GM23338 (cell line): ENCODE measurements around the gene THAP9. TPM values are rescaled to one million over a fixed set of nuclear protein-coding genes. Genes with fewer than 3 reads are reported as not detected.

Experiments used
- ATAC-seq: fragments of 200-7000 bp; cut with Tn5 transposase; 3 replicates; pipeline ENCODE4 v1.9.1; 2020
- DNase-seq: peaks from one replicate; pipeline ENCODE4 v3.0.0-alpha.2; 2015; ENCODE audit warnings: low spot score
- H2AFZ ChIP-seq: fragments of 200-600 bp; sonication (generic); 2 replicates; pipeline ENCODE4 v1.8.0; 2016; ENCODE audit warnings: antibody characterized with exemption, mild to moderate bottlenecking, moderate library complexity
- H3F3A ChIP-seq: fragments of 200-600 bp; sonication (generic); replicated peaks from 2 replicates; pipeline ENCODE4 v1.8.0; 2017; ENCODE audit warnings: antibody characterized with exemption, mixed run types, low read depth
- H3K27ac ChIP-seq: fragments of 200-600 bp; sonication (generic); 2 replicates; pipeline ENCODE4 v1.6.1; 2016; ENCODE audit warnings: low read depth
- H3K27me3 ChIP-seq: fragments of 200-600 bp; sonication (generic); 2 replicates; pipeline ENCODE4 v1.8.0; 2016; ENCODE audit warnings: mild to moderate bottlenecking, mixed run types, moderate library complexity; ENCODE audit not compliant: insufficient read depth
- H3K36me3 ChIP-seq: fragments of 200-600 bp; sonication (generic); 2 replicates; pipeline ENCODE4 v1.8.0; 2016; ENCODE audit warnings: mild to moderate bottlenecking; ENCODE audit not compliant: insufficient read depth
- H3K4me1 ChIP-seq: fragments of 200-600 bp; sonication (generic); 2 replicates; pipeline ENCODE4 v1.8.0; 2016; ENCODE audit warnings: mild to moderate bottlenecking, moderate library complexity; ENCODE audit not compliant: insufficient read depth
- H3K4me2 ChIP-seq: fragments of 200-600 bp; sonication (generic); 2 replicates; pipeline ENCODE4 v1.7.1; 2017; ENCODE audit warnings: mixed run types
- H3K4me3 ChIP-seq: fragments of 200-600 bp; sonication (generic); 2 replicates; pipeline ENCODE4 v1.6.1; 2016; ENCODE audit warnings: mixed run types
- H3K79me2 ChIP-seq: fragments of 200-600 bp; sonication (generic); replicated peaks from 2 replicates; pipeline ENCODE4 v1.8.0; 2017; ENCODE audit warnings: mild to moderate bottlenecking; ENCODE audit not compliant: insufficient read depth
- H3K9me2 ChIP-seq: fragments of 200-600 bp; sonication (generic); 2 replicates; pipeline ENCODE4 v1.8.0; 2017; ENCODE audit not compliant: insufficient read depth
- H4K20me1 ChIP-seq: fragments of 200-600 bp; sonication (generic); replicated peaks from 2 replicates; pipeline ENCODE4 v1.8.0; 2017; ENCODE audit warnings: mild to moderate bottlenecking; ENCODE audit not compliant: insufficient read depth
- H3K27ac Mint-ChIP-seq: 2 replicates; pipeline ENCODE4 v1.8.0; 2020; ENCODE audit warnings: inconsistent platforms, mild to moderate bottlenecking, moderate library complexity, mixed read lengths
- H3K27me3 Mint-ChIP-seq: 3 replicates; pipeline ENCODE4 v1.8.0; 2022; ENCODE audit warnings: low read depth, mild to moderate bottlenecking, moderate library complexity, mixed read lengths, inconsistent platforms; ENCODE audit not compliant: insufficient read depth, poor library complexity
- H3K36me3 Mint-ChIP-seq: 3 replicates; pipeline ENCODE4 v1.8.0; 2021; ENCODE audit warnings: low read depth, mild to moderate bottlenecking, inconsistent platforms, moderate library complexity, mixed read lengths
- H3K4me1 Mint-ChIP-seq: 3 replicates; pipeline ENCODE4 v1.8.0; 2020; ENCODE audit warnings: mild to moderate bottlenecking, inconsistent platforms, mixed read lengths
- H3K4me3 Mint-ChIP-seq: 3 replicates; pipeline ENCODE4 v1.8.0; 2021; ENCODE audit warnings: moderate library complexity, mild to moderate bottlenecking, inconsistent platforms, mixed read lengths
- H3K9me3 Mint-ChIP-seq: 3 replicates; pipeline ENCODE4 v1.8.0; 2020; ENCODE audit warnings: moderate library complexity, mild to moderate bottlenecking, inconsistent platforms, mixed read lengths
- EZH2phosphoT487 ChIP-seq: fragments of 200-600 bp; sonication (generic); IDR thresholded peaks from one replicate; pipeline ENCODE4 v1.8.1; 2018; ENCODE audit warnings: antibody characterized with exemption; ENCODE audit not compliant: unreplicated experiment
- JUNB ChIP-seq: IDR thresholded peaks from one replicate; pipeline ENCODE4 v1.6.1; 2016; ENCODE audit warnings: antibody characterized with exemption; ENCODE audit not compliant: unreplicated experiment
- NANOG ChIP-seq: IDR thresholded peaks from 2 replicates; pipeline ENCODE4 v1.6.1; 2016; ENCODE audit warnings: antibody characterized with exemption, borderline replicate concordance
- STAT1 ChIP-seq: IDR thresholded peaks from one replicate; pipeline ENCODE4 v1.6.1; 2016; ENCODE audit warnings: antibody characterized with exemption; ENCODE audit not compliant: unreplicated experiment
- polyA plus RNA-seq: library from polyadenylated mRNA; unstranded; fragments of >200 nt; fragmentation: Nextera tagmentation; extraction: Ambion mirVana; gene quantifications from 2 replicates; pipeline ENCODE4 v1.2.1, GENCODE V29; 2016
- total RNA-seq: library from RNA; depleted of rRNA; stranded (reverse); fragments of >200 nt; shearing (Covaris generic); gene quantifications from 2 replicates; pipeline ENCODE4 v1.2.3, GENCODE V29; 2014
- TF ChIP-seq, protein P1 (sequence below), 2 experiments: fragments of 200-600 bp in 1 of 2; sonication (generic) in 1 of 2; conservative IDR thresholded peaks; 2 replicates each; pipeline versions ENCODE4 v1.5.1 to v1.6.1; 2016 to 2017; ENCODE audit warnings: antibody characterized with exemption in 2 of 2, low read depth in 2 of 2, mild to moderate bottlenecking in 2 of 2, moderate library complexity in 1 of 2
- TF ChIP-seq, protein P2 (sequence below): IDR thresholded peaks from one replicate; pipeline ENCODE4 v1.6.1; 2018; ENCODE audit warnings: antibody characterized with exemption; ENCODE audit not compliant: unreplicated experiment

THAP9 gene
- total and polyA plus RNA-seq, 2 experiments from 2014 or later, result 8.7 to 22.3 TPM

DNA sequence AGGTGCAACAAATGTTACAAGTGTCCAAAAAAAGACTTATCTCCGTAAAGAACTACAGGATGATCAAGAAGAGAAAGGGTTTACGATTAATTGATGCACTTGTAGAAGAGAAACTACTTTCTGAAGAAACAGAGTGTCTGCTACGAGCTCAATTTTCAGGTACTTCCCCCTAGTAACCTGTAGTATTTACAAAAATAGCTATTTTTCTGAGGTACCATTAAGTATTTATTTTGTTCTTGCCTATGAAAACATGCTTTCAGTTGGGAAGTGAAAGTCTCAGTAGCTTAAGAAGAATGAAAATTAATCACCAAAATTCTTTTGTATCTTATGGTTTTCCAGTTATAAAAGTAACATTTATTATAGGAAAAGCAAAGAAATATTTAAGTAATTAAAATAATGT, 5.9 kb downstream of the THAP9 start (continued):
- TF ChIP-seq, protein P1, sequence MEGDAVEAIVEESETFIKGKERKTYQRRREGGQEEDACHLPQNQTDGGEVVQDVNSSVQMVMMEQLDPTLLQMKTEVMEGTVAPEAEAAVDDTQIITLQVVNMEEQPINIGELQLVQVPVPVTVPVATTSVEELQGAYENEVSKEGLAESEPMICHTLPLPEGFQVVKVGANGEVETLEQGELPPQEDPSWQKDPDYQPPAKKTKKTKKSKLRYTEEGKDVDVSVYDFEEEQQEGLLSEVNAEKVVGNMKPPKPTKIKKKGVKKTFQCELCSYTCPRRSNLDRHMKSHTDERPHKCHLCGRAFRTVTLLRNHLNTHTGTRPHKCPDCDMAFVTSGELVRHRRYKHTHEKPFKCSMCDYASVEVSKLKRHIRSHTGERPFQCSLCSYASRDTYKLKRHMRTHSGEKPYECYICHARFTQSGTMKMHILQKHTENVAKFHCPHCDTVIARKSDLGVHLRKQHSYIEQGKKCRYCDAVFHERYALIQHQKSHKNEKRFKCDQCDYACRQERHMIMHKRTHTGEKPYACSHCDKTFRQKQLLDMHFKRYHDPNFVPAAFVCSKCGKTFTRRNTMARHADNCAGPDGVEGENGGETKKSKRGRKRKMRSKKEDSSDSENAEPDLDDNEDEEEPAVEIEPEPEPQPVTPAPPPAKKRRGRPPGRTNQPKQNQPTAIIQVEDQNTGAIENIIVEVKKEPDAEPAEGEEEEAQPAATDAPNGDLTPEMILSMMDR (conservative IDR thresholded peaks at IDR 0.05; ENCODE audit: low read depth in 2 of 2), result no peak
- TF ChIP-seq EZH2phosphoT487 (no peak), NANOG (no peak), STAT1 (no peak)

DNA sequence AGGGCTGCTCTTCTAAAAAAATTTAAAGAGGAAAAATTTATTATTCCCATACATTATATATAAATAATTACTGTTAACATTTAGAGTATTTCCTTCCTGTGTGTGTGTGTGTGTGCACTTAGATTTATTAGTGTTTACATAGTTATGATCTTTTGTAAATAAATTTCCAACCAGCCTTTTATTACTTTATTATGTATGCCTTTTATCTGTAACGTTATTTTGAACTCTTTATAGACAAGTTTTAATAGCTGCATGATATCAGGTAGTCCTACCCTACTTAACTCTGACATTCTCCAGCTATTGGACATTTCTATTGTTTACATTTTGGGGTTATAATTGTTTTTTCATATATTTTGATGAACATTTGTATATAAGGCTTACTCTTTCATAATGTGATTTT, 8.8 kb downstream of the THAP9 start:
- no peaks in the 10 kb centered on the region for H3K9me3 Mint-ChIP-seq
- Histone ChIP-seq H3K79me2 (no peaks in the 10 kb centered on the region), H2AFZ (no peak overlapping the region), H3F3A (no peaks in the 10 kb centered on the region), H3K4me3 (no peak overlapping the region), H3K27me3 (no peaks in the 10 kb centered on the region), H3K36me3 (peaks cover 40% of the 10 kb centered on the region), H3K4me2 (no peak overlapping the region), H3K27ac (no peak overlapping the region), H4K20me1 (no peaks in the 10 kb centered on the region; the same call in 1 of the 2 replicates), H3K4me1 (no peaks in the 10 kb centered on the region), H3K9me2 (no peaks in the 10 kb centered on the region)
- no peak for TF ChIP-seq JUNB
- TF ChIP-seq, protein P1 (conservative IDR thresholded peaks at IDR 0.05; ENCODE audit: low read depth in 2 of 2), result no peak
- TF ChIP-seq, protein P2, sequence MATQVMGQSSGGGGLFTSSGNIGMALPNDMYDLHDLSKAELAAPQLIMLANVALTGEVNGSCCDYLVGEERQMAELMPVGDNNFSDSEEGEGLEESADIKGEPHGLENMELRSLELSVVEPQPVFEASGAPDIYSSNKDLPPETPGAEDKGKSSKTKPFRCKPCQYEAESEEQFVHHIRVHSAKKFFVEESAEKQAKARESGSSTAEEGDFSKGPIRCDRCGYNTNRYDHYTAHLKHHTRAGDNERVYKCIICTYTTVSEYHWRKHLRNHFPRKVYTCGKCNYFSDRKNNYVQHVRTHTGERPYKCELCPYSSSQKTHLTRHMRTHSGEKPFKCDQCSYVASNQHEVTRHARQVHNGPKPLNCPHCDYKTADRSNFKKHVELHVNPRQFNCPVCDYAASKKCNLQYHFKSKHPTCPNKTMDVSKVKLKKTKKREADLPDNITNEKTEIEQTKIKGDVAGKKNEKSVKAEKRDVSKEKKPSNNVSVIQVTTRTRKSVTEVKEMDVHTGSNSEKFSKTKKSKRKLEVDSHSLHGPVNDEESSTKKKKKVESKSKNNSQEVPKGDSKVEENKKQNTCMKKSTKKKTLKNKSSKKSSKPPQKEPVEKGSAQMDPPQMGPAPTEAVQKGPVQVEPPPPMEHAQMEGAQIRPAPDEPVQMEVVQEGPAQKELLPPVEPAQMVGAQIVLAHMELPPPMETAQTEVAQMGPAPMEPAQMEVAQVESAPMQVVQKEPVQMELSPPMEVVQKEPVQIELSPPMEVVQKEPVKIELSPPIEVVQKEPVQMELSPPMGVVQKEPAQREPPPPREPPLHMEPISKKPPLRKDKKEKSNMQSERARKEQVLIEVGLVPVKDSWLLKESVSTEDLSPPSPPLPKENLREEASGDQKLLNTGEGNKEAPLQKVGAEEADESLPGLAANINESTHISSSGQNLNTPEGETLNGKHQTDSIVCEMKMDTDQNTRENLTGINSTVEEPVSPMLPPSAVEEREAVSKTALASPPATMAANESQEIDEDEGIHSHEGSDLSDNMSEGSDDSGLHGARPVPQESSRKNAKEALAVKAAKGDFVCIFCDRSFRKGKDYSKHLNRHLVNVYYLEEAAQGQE, result no peak
- no peak overlapping the region for H3K4me3 Mint-ChIP-seq
- ATAC-seq, result no peak
- H3K36me3 Mint-ChIP-seq, result peaks cover 35% of the 10 kb centered on the region
- no peaks in the 10 kb centered on the region for H3K27me3 Mint-ChIP-seq
- H3K27ac Mint-ChIP-seq, result no peak overlapping the region
- no peaks in the 10 kb centered on the region for H3K4me1 Mint-ChIP-seq
- DNase-seq, result no peak
